Fibroblast of pulmonary artery (primary cell): ENCODE measurements around the gene GABRD.

Source experiments
- DNase-seq: peaks from one replicate; pipeline ENCODE4 v3.0.0-alpha.2; 2010; ENCODE audit warnings: low read depth
- H3K4me3 ChIP-seq: replicated peaks from 2 replicates; pipeline ENCODE4 v1.5.1; 2011; ENCODE audit warnings: low read depth, mild to moderate bottlenecking, control low read depth, low read length, moderate library complexity
- TF ChIP-seq, protein P1 (sequence below): IDR thresholded peaks from 2 replicates; pipeline ENCODE4 v1.5.1; 2011; ENCODE audit warnings: mild to moderate bottlenecking, control low read depth, low read length, inconsistent platforms; ENCODE audit errors: missing control alignments

The GABRD gene

DNA sequence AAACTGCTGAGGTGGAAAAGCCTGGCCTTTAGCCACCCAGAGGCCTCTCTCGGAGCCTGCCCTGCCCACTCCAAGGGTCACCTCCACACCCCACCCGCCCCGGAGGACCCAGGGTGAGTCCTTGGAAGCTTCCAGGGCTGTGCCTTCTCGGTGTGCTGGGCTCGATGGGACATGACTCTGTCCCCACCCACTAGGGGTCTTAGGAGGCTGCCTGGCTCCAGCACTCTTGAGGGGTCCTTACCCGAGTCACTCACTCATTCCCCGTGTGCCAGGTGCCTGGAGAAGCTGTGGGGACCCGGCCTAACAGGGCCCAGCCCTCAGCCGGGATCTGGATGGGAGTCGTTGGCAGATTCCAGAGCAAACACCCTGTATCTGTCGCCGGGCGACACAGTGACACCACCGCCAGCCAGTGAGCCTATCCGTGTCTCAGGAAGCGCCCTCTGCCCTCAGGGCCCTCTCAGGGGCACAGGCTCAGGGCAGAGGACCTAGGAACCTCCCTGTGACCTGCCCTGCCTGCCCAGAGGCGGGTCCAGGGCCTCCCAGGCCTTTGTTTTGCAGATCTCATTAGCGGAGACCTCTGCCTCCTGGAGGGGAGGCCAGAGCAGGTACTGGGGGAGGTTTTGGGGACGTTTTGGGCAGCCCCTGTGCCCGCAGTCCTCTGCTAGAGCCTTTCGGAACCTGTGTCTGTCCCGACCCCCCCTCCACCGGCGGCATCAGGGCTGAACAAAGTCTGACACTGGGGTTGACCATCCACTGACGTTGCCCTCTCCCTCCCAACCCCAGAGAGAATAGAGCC lies 28.0 kb downstream of the GABRD start:
- no peak overlapping the region for H3K4me3 ChIP-seq

DNA sequence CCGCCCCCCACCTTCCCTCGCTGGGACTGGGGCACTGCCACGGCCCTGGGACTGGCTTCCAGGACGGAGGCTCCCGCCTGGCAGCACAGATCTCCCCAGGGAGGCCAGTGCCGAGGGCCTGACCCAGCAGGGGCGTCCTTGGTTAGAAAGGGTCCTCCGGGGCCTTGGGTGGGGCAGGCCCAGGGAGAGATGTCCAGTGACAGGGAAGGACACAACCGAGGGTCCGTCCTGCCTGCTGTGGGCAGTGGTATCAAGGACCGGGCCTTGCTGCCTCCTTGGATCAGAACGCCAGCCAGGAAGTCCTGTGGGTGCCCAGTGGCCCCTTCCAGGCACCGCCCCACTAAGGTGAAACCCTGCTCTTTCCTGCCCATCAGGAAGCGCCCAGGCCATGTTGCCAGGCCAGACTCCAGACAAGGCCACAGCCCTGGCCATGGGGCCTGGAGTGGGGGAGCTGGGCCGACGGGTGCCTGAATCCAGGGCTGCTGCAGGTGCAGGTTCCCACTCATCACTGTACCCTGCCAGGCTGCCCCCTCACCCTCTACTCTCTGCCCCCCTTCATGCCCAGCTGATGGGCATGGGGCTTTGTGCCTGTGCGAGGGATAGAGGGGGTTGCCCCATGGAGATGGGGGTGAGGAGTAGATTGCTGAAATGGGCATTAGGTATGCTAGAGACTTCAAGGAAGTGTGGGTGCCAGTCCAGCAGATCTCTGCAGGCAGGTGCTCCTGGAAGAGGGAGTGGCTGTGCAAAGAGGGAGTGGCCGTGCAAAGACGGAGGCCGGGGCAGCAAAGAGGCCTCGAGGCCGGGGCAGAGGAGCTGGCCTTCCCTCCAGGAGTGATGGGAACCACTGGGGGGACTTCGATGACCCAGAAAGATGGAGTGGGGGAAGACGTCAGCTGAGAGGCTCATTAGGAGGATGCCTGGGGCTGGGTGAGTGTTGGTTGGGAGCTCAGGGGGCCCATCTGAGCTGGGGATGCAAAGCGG lies 28.9 kb downstream of the GABRD start:
- no peak overlapping the region for H3K4me3 ChIP-seq
- no peak for DNase-seq
- TF ChIP-seq, protein P1, sequence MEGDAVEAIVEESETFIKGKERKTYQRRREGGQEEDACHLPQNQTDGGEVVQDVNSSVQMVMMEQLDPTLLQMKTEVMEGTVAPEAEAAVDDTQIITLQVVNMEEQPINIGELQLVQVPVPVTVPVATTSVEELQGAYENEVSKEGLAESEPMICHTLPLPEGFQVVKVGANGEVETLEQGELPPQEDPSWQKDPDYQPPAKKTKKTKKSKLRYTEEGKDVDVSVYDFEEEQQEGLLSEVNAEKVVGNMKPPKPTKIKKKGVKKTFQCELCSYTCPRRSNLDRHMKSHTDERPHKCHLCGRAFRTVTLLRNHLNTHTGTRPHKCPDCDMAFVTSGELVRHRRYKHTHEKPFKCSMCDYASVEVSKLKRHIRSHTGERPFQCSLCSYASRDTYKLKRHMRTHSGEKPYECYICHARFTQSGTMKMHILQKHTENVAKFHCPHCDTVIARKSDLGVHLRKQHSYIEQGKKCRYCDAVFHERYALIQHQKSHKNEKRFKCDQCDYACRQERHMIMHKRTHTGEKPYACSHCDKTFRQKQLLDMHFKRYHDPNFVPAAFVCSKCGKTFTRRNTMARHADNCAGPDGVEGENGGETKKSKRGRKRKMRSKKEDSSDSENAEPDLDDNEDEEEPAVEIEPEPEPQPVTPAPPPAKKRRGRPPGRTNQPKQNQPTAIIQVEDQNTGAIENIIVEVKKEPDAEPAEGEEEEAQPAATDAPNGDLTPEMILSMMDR, result no peak

More for the DNA sequence above, 28.0 kb downstream of the GABRD start:
- TF ChIP-seq, protein P1, result no peak
- no peak for DNase-seq

DNA sequence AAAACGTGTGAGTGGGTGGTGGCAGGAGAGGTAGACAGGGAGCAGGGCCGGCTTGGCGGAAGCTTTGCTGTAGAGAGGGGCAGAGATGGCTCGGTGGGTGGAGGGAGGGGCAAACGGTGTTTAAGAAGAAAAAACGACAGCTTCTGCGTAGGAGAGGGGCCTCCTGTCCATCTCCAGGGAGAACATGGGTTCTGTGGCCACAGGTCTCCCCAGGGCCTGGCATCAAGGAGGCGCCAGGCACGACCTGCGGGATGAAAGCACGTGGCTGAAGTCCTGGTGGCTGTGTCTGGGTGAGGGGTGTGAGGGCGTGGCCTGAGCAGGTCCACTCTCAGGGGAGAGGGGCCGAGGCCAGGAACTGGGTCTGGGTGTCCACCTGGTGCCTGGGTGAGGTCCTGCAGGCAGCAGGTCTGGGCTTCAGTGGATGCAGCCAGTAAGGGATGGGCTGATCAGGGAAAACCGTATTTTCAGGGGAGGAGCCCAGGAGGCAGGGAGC lies 30.1 kb downstream of the GABRD start:
- no peak overlapping the region for H3K4me3 ChIP-seq
- DNase-seq, result no peak

DNA sequence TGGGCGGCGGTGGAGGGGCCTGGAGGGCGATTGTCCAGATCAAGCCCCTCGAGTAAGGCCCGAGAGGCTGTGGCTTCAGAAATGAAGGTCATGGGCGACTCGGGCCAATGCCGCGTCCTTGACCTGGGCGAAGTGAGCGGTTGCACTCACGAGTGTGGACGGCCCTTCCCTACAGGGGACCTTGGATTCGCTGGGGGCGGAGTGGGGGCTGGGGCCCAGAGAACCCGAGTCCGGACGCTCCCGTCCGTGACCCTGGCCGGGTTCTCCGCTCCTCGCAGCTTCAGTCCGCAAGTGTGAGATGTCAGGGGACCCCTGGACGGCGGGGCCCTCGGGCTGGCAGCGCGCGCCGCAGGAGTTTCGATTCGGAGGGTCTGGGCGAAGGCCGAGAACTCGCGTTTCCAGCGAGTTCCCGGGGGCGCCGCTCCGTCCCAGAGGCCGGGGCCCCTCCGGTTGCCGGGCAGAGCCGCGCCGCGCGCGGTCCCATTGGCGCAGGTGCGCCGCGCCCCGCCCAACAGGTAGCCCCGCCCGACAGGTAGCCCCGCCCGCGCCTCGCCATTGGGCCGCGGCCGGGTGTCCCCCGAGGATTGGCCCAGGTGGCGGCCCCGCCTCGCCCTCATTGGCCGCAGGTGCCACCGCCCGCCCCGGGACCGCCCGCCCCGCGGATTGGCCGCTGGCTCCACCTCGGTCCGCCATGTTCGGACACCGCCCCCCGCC lies 30.7 kb downstream of the GABRD start, which contains the start of gene PRKCZ:
TSS of gene PRKCZ (plus strand) at position 694 of the 714 bp plus-strand sequence. CDS start 220 bp downstream, outside the sequence.
- H3K4me3 ChIP-seq, result no peak within 1 kb of the TSS
- DNase-seq, result no peak
- TF ChIP-seq, protein P1, result no peak

More for the DNA sequence above, 30.1 kb downstream of the GABRD start:
- TF ChIP-seq, protein P1, result peak; percentile 19

- TF ChIP-seq, protein P1, result no peak
- no peak overlapping the region for H3K4me3 ChIP-seq
- DNase-seq, result no peak
These were observed 31.3 kb downstream of the GABRD start for GRCh38 chr1:2050461-2050792.

GRCh38 chr1:2050793-2051682 lies 31.9 kb downstream of the GABRD start:
- DNase-seq, result no peak
- TF ChIP-seq, protein P1, result no peak

More at GRCh38 chr1:2050793-2051682, 31.9 kb downstream of the GABRD start:
- H3K4me3 ChIP-seq, result no peak overlapping the region
